ENCODE results near the gene CST7.

The CST7 gene

DNA sequence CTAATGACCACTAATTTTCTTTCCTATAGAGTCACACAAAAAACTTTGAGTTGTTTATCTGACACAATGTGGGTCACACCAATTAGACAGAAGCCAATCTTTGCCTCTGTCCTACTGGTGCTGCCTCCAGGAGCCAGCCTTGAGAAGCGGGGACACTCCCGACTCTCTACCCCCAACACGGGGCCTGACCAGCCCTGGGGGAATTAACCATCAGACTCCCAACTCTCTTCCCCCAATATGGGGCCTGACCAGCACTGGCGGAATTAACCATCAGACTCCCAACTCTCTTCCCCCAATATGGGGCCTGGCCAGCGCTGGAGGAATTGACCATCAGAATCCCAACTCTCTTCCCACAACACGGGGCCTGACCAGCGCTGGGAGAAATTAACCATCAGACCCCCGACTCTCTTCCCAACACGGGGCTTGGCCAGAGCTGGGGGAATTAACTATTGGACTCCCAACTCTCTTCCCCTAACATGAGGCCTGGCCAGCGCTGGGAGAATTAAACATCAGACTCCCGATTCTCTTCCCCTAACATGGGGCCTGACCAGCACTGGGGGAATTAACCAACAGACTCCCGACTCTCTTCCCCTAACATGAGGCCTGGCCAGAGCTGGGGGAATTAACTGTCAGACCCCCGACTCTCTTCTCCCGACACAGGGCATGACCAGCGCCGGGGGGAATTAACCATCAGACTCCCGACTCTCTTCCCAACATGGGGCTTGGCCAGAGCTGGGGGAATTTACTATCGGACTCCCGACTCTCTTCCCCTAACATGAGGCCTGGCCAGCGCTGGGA, 12.5 kb downstream of the CST7 start:
- no peak overlapping the region for H3K4me3 ChIP-seq (ENCODE audit: low read length)
- no peak for TF ChIP-seq ZNF274 (IDR thresholded peaks at IDR 0.05; ENCODE audit: low read depth, low read length)

DNA sequence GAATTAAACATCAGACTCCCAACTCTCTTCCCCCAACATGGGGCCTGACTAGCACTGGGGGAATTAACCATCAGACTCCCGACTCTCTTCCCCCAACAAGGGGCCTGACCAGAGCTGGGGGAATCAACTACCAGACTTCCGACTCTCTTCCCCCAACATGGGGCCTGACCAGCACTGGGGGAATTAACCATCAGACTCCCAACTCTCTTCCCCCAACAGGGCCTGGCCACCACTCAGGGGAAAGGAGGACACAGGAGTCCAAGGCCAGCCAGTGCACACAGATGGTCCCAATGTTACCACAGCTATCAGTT, 13.1 kb downstream of the CST7 start:
- TF ChIP-seq ZNF274 (IDR thresholded peaks at IDR 0.05; ENCODE audit: low read depth, low read length) = no peak

DNA sequence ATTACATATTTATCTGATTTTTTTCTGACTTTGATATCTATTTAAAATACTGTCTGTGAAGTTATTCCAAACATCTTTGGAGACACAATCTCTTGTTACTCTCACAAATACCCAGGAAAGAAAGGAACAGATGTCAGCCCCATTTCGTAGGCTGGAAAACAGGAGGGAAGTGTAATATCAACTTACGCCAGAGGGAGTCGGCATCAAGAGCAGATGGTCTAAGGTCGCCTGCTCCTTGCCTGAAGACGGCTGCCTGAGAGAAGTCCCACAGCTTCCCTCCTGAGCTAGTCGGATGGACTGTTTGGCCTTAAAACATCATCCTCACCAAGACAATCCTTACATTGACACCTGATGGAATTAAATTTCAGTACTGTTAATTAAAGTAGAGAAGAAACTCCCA, 13.4 kb downstream of the CST7 start:
- no peak overlapping the region for H3K4me3 ChIP-seq (ENCODE audit: low read length)
- TF ChIP-seq ZNF274 (IDR thresholded peaks at IDR 0.05; ENCODE audit: low read depth, low read length) = no peak

More for the DNA sequence above, 13.1 kb downstream of the CST7 start:
- H3K4me3 ChIP-seq (ENCODE audit: low read length) = no peak overlapping the region

DNA sequence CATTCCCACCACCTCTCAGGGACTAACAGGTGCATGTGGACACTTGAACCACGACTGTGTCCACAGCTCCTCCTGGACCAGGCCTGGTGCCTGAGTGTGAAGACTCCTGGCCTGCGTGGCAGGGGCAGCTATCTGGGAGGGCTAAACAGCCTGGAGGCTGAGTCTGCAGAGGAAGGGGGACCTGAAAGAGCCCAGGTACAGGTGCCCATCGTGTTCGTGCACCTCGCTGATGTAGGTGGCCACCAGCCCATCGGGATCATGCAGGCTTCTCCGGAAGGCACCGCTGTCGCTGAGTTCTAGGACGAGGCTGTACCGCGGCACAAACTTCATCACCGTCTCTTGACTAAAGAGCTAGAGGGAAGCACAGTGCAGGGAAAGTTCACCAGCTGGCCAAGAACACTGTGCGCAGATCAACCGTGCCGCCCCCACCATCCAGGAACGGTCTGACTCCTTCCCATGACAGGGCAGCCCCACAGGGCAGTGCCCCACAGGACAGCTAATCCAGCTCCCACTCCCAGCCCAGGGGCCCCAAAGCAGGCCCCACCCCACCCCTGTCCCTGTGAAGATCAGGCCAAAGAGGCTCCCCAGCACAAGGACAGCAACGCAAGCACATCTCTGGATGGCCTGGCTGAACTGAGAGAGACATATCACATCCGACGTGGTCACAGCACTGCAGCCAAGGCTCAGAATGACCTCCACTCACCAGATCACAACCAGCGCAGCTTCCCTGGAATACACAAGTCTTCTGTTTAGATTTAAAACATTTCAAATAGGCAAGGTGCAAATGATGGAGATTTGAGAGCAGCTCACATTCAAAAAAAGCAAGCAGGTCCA, 14.8 kb downstream of the CST7 start:
- H3K4me3 ChIP-seq (ENCODE audit: low read length) = no peak overlapping the region
- no peak for TF ChIP-seq ZNF274 (IDR thresholded peaks at IDR 0.05; ENCODE audit: low read depth, low read length)

DNA sequence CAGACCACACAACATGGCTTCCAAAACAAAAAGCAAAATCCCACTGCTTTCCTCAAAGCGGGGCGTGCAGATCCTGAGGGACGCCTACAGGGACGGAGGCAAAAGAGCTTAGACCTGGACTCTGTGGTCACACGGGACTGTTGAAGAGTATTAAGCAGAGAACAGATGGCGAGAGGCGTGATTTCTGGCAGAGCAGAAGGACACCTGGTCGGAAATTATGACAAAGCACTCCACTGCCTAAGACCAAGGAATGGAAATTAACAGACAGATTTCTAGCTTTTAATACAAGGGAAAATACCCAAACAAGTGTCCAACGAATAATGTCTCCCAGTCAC, 15.4 kb downstream of the CST7 start:
- no peak for TF ChIP-seq ZNF274 (IDR thresholded peaks at IDR 0.05; ENCODE audit: low read depth, low read length)
- no peak overlapping the region for H3K4me3 ChIP-seq (ENCODE audit: low read length)

DNA sequence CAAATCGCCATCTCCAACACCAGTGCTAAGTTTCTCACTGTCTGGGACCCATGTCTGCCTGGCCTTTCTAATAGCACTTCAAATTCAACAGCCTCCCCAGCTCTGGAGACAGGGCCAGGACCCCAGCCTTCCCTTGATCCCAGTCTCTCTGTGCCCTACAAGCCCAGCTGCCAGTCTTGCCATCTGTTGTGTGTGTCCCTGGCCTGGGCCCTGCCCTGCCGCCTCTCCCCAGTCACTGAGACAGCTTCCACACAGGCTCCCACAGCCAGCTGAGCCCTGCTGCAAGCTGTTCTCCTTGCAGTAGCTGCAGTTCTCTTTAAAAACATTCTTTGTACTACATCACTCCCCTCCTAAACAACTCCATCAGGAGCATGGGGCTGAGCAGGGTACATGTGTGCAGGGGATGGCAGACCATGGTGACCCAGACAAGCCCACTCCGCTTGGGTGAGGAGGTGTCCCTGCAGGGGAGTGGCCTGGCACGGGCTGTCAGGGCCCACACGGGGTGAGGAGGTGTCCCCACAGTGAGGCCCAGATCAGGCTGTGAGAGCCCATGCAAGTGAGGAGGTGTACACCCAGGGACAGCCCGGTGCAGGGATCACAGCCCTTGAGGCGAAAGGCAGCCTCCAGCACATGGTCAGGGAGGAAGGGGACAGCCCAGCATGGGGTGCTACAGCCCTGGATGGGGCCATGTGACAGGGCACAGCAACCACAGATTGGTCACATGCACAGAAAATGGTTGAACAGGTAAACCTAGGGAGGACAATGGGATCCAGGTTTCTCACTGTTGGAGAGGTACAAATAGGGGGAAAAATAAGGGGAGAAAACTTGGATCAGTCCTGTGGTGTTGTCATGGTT, 16.2 kb downstream of the CST7 start:
- TF ChIP-seq ZNF274 (IDR thresholded peaks at IDR 0.05; ENCODE audit: low read depth, low read length) = no peak
- no peak overlapping the region for H3K4me3 ChIP-seq (ENCODE audit: low read length)

DNA sequence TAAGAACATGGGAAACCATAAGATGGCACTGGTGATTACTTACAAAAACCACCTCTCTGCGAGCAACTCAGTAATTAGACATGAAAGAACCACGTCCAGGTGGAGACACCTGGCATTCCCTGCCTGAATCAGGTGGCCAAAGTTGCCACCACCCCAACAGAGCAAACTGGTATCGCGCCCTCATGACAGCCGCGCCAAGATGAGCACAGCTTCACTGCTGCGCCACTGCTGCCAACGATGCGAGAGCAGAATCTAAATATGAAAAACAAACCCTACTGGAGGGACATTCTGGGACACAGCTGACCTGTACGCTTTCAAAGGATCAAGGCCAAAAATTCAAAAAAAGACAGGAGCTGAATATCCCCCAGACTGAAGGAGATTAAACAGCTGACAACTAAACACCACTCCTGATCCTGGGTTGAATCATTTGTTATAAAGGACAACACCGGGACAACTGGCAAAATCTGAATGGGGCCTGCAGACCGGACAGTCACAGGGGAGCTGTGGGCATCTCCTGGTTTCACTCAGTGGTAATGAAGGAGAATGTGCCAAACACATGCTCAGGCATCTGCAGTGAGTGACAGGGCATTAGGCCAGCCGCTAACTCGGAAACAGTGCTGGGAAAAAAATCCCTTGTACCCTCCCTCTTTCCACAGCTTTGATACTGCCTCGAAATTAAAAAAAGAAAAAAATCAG, 17.4 kb downstream of the CST7 start:
- TF ChIP-seq ZNF274 (IDR thresholded peaks at IDR 0.05; ENCODE audit: low read depth, low read length) = no peak
- H3K4me3 ChIP-seq (ENCODE audit: low read length) = no peak overlapping the region

DNA sequence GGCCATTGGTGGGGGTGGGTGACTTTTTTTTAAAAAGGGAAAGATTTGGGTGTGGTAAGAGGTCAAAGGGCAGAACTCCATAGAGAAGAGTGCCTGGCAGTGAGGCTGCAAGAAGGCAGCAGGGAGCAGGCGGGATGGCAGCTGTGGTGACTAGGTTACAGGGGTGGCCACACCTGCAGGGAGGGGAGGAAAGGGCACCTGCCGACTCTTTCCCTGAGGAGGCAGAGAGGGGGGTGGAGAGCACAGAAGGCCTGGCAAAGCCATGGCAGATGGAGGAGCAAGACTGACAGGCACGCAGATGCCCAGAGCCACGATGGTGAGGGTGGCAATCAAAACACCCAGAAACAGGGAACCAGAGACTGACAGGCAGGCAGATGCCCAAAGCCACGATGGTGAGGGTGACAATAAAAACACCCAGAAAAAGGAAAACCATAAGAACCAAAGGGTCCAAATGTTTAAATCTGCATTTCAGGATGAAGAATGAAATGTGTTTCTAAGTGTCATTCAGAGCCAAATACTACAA, 19.3 kb downstream of the CST7 start:
- H3K4me3 ChIP-seq (ENCODE audit: low read length) = no peak overlapping the region
- no peak for TF ChIP-seq ZNF274 (IDR thresholded peaks at IDR 0.05; ENCODE audit: low read depth, low read length)

DNA sequence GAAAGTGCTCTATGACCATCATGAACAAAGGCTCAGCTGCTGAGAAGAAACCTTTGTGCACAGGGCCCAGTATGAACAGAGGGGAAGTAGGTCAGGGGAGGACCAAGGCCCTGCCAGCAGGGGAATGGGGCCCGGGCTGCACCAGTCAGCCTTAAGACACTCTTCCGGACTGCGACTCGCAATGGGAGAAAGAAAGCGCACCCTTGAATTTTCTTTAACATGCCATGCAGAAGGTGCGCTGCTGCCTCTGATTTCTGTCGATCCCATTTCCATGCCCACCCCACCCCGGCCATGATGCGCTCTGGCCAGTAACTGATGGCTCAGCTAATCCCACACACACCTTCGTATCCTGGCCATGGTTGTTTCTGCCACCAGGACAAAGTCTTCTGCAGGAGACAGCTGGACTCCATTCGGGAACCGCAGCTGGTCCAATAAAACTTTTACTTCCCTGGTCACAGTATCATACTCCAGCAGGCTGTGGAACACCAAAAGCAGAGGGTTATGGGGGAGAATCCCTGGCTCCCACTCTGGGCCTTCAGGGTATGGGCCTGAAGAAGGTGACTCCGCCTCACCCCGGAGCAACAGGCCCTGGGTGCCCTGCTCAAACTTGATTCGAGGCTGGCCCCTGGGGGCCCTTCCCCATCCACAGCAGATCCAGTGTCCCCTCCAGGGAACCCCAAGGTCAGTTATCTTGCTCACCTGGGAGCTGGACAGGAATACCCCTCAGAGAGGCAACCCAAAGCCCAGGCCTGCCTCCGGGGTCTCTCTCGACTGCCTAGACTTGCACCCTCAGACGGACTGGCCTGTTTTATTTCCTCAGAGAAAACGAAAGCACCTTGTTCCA, 20.3 kb downstream of the CST7 start:
- H3K4me3 ChIP-seq (ENCODE audit: low read length) = no peak overlapping the region
- TF ChIP-seq ZNF274 (IDR thresholded peaks at IDR 0.05; ENCODE audit: low read depth, low read length) = no peak

DNA sequence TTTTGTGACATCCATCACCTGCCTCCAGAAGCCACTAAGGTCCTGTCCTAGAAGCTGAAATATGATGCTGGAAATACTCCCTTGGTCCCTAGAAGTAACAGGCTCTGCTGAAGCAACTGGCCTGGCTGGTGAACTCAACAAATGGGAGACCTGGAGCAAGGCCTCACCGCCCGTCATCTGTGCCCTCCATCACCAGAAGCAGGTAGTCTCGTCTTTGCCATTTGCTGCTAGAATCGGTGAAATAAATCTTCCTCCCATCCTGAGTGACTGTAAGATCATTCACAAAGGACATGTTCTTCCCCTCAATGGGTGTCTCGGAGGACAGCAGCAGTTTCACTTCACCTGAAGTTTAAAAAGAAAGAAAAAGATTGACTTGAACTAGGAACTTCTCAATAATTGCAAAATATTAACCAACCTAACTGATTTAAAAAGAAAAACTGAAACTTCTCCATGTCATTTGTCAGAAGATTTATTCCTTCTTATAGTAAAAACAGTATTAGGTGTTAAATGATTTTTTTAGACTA, 21.0 kb downstream of the CST7 start:
- H3K4me3 ChIP-seq (ENCODE audit: low read length) = no peak overlapping the region
- no peak for TF ChIP-seq ZNF274 (IDR thresholded peaks at IDR 0.05; ENCODE audit: low read depth, low read length)

DNA sequence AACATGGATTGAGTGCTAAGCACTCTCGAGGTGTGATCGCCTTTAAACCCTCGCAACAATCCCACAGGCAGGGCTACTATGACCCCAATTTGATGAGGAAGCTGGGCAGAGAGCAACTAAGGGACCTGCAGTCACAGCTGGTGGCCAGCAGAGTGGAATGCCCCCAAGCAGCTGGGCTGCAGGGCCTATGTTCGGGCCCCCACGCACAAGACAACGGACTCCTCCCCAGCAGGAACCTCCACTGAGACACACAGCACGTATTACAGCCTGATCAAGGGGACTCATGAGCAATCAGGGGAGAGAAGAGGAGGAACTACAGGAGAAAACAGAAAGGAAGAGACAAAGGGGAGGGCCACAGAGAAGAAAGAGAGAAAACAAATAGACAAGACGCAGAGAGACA, 21.7 kb downstream of the CST7 start:
- no peak overlapping the region for H3K4me3 ChIP-seq (ENCODE audit: low read length)
- TF ChIP-seq ZNF274 (IDR thresholded peaks at IDR 0.05; ENCODE audit: low read depth, low read length) = no peak

DNA sequence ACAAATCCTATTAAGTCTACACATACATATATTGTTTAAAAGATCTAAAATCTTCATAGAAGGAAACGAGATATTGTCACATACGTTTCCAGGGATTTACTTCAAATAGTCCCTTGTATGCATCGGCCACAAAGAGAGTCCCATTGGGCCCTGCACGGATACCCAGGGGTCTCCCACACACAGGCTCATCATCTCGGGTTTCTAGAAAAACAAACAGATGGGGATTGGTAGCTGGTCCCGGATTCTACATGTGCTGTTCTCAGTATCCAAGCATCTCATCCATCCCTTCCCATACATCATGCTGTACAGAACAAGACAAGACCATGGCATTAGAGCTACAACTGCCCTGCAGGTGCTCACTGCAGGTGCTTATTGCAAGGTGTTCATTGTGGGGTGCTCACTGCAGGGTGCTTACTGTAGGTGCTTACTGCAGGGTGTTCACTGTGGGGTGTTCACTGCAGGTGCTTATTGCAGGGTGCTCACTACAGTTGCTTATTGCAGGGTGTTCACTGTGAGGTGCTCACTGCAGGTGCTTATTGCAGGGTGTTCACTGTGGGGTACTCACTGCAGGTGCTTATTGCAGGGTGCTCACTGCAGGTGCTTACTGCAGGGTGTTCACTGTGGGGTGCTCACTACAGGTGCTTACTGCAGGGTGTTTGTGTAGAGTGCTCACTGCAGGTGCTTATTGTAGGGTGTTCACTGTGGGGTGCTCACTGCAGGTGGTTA, 22.5 kb downstream of the CST7 start:
- H3K4me3 ChIP-seq (ENCODE audit: low read length) = no peak overlapping the region
- no peak for TF ChIP-seq ZNF274 (IDR thresholded peaks at IDR 0.05; ENCODE audit: low read depth, low read length)

All from GM08714 (cell line).